A549 (cell line): ENCODE data around the gene JMJD6. TPM values are rescaled to one million over a fixed set of nuclear protein-coding genes. Genes with fewer than 3 reads are reported as not detected.
A peak's percentile ranks its signal among the peaks of the same experiment; 100 is the strongest.
"Not testable (repeated sequence)": the region's sequence is repeated elsewhere in the genome, so short reads cannot be mapped to it uniquely, and the experiment has no call there.

Experiments
- ATAC-seq, 2 experiments: fragments of 200-7000 bp in 1 of 2; fragments of >200 bp in 1 of 2; cut with Nextera tagmentation in 1 of 2; cut with Tn5 transposase in 1 of 2; 3 replicates each; pipeline versions ENCODE4 v1.8.0 to v1.9.1; 2018 to 2020; ENCODE audit warnings: mild to moderate bottlenecking in 1 of 2, moderate library complexity in 1 of 2
- CTCF ChIA-PET: fragments of 300-600 bp; sonication (Branson Sonifier 250); formaldehyde crosslinking; extraction: SDS; loops from one replicate; lab custom pipeline; 2021; ENCODE audit warnings: antibody characterized with exemption, inconsistent platforms; lab: Yijun Ruan, JAX
- POLR2A ChIA-PET: fragments of 350-600 bp; formaldehyde crosslinking; extraction: SDS; loops from one replicate; lab custom pipeline; 2021; ENCODE audit warnings: antibody characterized with exemption, inconsistent platforms; lab: Yijun Ruan, JAX
- DNase-seq, 2 experiments: peaks; one replicate each; pipeline versions ENCODE4 v3.0.0 to v3.0.0-alpha.2; 2011 to 2016; ENCODE audit warnings: low read depth in 1 of 2, low spot score in 1 of 2
- FAIRE-seq: peaks from 2 replicates; lab custom pipeline; 2011; peaks lifted over from hg19 to GRCh38; lab: Jason Lieb, UNC
- H3K27ac ChIP-seq, 2 experiments: fragments of >200 bp; sonication (Bioruptor Twin); formaldehyde crosslinking; 3 replicates each; pipeline ENCODE4 v1.5.1; 2016 to 2017
- H3K4me1 ChIP-seq: fragments of >200 bp; sonication (Bioruptor Twin); formaldehyde crosslinking; 3 replicates; pipeline ENCODE4 v1.6.1; 2016
- H3K4me2 ChIP-seq: fragments of >200 bp; sonication (Bioruptor Twin); formaldehyde crosslinking; 3 replicates; pipeline ENCODE4 v1.6.1; 2016
- H3K4me3 ChIP-seq: fragments of >200 bp; sonication (Bioruptor Twin); formaldehyde crosslinking; 3 replicates; pipeline ENCODE4 v1.5.1; 2016
- H3K9me3 ChIP-seq: fragments of >200 bp; sonication (Bioruptor Twin); formaldehyde crosslinking; 3 replicates; pipeline ENCODE4 v1.6.1; 2016
- BCL3 ChIP-seq: fragments of >200 bp; sonication (Bioruptor Twin); formaldehyde crosslinking; IDR thresholded peaks from 3 replicates; pipeline ENCODE4 v1.6.1; 2016
- BHLHE40 ChIP-seq: IDR thresholded peaks from 2 replicates; pipeline ENCODE4 v1.6.1; 2012; ENCODE audit warnings: low read depth, low read length, inconsistent platforms
- CBX2 ChIP-seq: fragments of 200-600 bp; sonication (generic); IDR thresholded peaks from 2 replicates; pipeline ENCODE4 v1.6.1; 2016; ENCODE audit warnings: low read depth, mild to moderate bottlenecking, borderline replicate concordance
- CBX8 ChIP-seq: fragments of 200-600 bp; sonication (generic); IDR thresholded peaks from 2 replicates; pipeline ENCODE4 v1.6.1; 2016
- CHD2 ChIP-seq: fragments of 150-350 bp; IDR thresholded peaks from 2 replicates; pipeline ENCODE4 v1.6.1; 2014; ENCODE audit warnings: low read length; ENCODE audit not compliant: partially characterized antibody
- CTCF ChIP-seq: fragments of >200 bp; sonication (Bioruptor Twin); formaldehyde crosslinking; IDR thresholded peaks from 3 replicates; pipeline ENCODE4 v1.5.1; 2016
- EHMT2 ChIP-seq: fragments of 200-600 bp; sonication (generic); IDR thresholded peaks from 2 replicates; pipeline ENCODE4 v1.6.1; 2016; ENCODE audit warnings: antibody characterized with exemption, low read depth, mild to moderate bottlenecking, moderate library complexity
- ESRRA ChIP-seq: fragments of 150-350 bp; IDR thresholded peaks from 2 replicates; pipeline ENCODE4 v1.6.1; 2014; ENCODE audit warnings: mild to moderate bottlenecking, low read length, borderline replicate concordance
- FOSB ChIP-seq: fragments of 250-450 bp; sonication (Bioruptor Pico); IDR thresholded peaks from 2 replicates; pipeline ENCODE4 v1.5.0; 2020; ENCODE audit warnings: mild to moderate bottlenecking, moderate library complexity
- FOSL2 ChIP-seq, 2 experiments: fragments of 450-650 bp in 1 of 2; fragments of >200 bp in 1 of 2; sonication (Bioruptor Twin) in 1 of 2; formaldehyde crosslinking; IDR thresholded peaks; 2 replicates each; pipeline versions ENCODE4 v1.5.0 to v1.6.1; 2016 to 2020; ENCODE audit warnings: mild to moderate bottlenecking in 1 of 2, moderate library complexity in 1 of 2
- HES2 ChIP-seq: fragments of >200 bp; sonication (Bioruptor Twin); formaldehyde crosslinking; IDR thresholded peaks from 2 replicates; pipeline ENCODE4 v1.6.1; 2016
- HOXA7 ChIP-seq: fragments of 250-450 bp; sonication (Bioruptor Pico); IDR thresholded peaks from 2 replicates; pipeline ENCODE4 v1.5.0; 2020; ENCODE audit warnings: mild to moderate bottlenecking, moderate library complexity
- JUN ChIP-seq, 2 experiments: fragments of >200 bp; sonication (Bioruptor Twin); formaldehyde crosslinking; IDR thresholded peaks; 2 replicates in 1 of 2; 3 replicates in 1 of 2; pipeline ENCODE4 v1.6.1; 2016 to 2017
- JUNB ChIP-seq: fragments of >200 bp; sonication (Bioruptor Twin); formaldehyde crosslinking; IDR thresholded peaks from 2 replicates; pipeline ENCODE4 v1.6.1; 2016
- MAFK ChIP-seq: fragments of 450-650 bp; IDR thresholded peaks from 2 replicates; pipeline ENCODE4 v1.6.1; 2014; ENCODE audit not compliant: partially characterized antibody
- MAZ ChIP-seq: fragments of 150-350 bp; IDR thresholded peaks from 2 replicates; pipeline ENCODE4 v1.6.1; 2014; ENCODE audit warnings: antibody characterized with exemption, low read depth, low read length, borderline replicate concordance
- PHF8 ChIP-seq: fragments of 200-600 bp; sonication (generic); IDR thresholded peaks from 2 replicates; pipeline ENCODE4 v1.6.1; 2016; ENCODE audit warnings: low read depth, mild to moderate bottlenecking, antibody characterized with exemption, moderate library complexity, borderline replicate concordance
- POLR2A ChIP-seq: IDR thresholded peaks from 2 replicates; pipeline ENCODE4 v1.6.1; 2012; ENCODE audit warnings: mild to moderate bottlenecking, low read length
- POLR2AphosphoS2 ChIP-seq: conservative IDR thresholded peaks from 2 replicates; pipeline ENCODE4 v1.6.1; 2012; ENCODE audit warnings: low read length, improper control_type of control experiment, inconsistent platforms
- RFX5 ChIP-seq: fragments of 450-650 bp; IDR thresholded peaks from 2 replicates; pipeline ENCODE4 v1.7.1; 2014; ENCODE audit warnings: antibody characterized with exemption, mild to moderate bottlenecking, moderate library complexity
- SMC3 ChIP-seq: fragments of >200 bp; sonication (Bioruptor Twin); formaldehyde crosslinking; IDR thresholded peaks from 3 replicates; pipeline ENCODE4 v1.6.1; 2018; ENCODE audit warnings: inconsistent platforms
- TFCP2L1 ChIP-seq: fragments of 250-450 bp; sonication (Bioruptor Pico); IDR thresholded peaks from 2 replicates; pipeline ENCODE4 v1.5.0; 2021; ENCODE audit warnings: mild to moderate bottlenecking
- USF2 ChIP-seq: fragments of 450-650 bp; IDR thresholded peaks from 2 replicates; pipeline ENCODE4 v1.6.1; 2014; ENCODE audit warnings: antibody characterized with exemption
- ZFP36 ChIP-seq: fragments of 450-650 bp; IDR thresholded peaks from 2 replicates; pipeline ENCODE4 v1.6.1; 2014; ENCODE audit warnings: borderline replicate concordance; ENCODE audit not compliant: partially characterized antibody
- ZSCAN20 ChIP-seq: fragments of 250-450 bp; sonication (Bioruptor Pico); IDR thresholded peaks from 2 replicates; pipeline ENCODE4 v1.8.0; 2022; ENCODE audit warnings: mild to moderate bottlenecking, moderate library complexity
- WGBS: methylation state at CpG from one replicate; pipeline ENCODE4 v1.1.6; 2017; ENCODE audit errors: missing lambda C conversion rate; 5-methylcytosine and 5-hydroxymethylcytosine counted together
- polyA plus RNA-seq, 4 experiments: library from polyadenylated mRNA; depleted of rRNA in 3 of 4; stranded (reverse); fragments of >200 nt; fragmentation: RNase III in 1 of 4; extraction: RNeasy Plus Mini Kit Qiagen cat#74134 plus additional on column Dnase treatment in 1 of 4; gene quantifications; 2 replicates in 3 of 4; 3 replicates in 1 of 4; pipeline ENCODE4 v1.2.3, GENCODE V29; 2011 to 2017

The JMJD6 gene
- polyA plus RNA-seq, 2 of the 4 experiments (the other 2 are of a cell fraction) = 17.5 to 53.3 TPM

GRCh38 chr17:76713765-76714164 is 12.6 kb downstream of the JMJD6 start:
- ChIA-PET POLR2A (interaction anchor here (1.5 kb wide), 1 partner anchor 156 kb away, joined by 4 read pairs; no protein-coding TSS in a partner anchor), CTCF (interaction anchor here (0.6 to 26.0 kb wide), 25 partner anchors 11 to 353 kb away, joined by 3 to 456 read pairs (median 7); partner anchors contain the start of genes JMJD6, METTL23 and ST6GALNAC2)
- Histone ChIP-seq H3K4me3 (no peak overlapping the region), H3K9me3 (no peaks in the 10 kb centered on the region), H3K4me1 (peaks cover 22% of the 10 kb centered on the region), H3K27ac (no peak overlapping the region), H3K4me2 (no peak overlapping the region)
- ATAC-seq = no peak
- DNase-seq = no peak
- no peak for FAIRE-seq
- TF ChIP-seq RFX5 (no peak), USF2 (no peak), JUNB (no peak), TFCP2L1 (no peak), CHD2 (no peak), CBX2 (no peak), MAZ (no peak), JUN (IDR thresholded peaks at IDR 0.05) (no peak), CTCF (no peak), BHLHE40 (no peak)
- WGBS = 94% methylated on average over 7 of the region's 7 CpGs

GRCh38 chr17:76712321-76712720 is 14.1 kb downstream of the JMJD6 start:
- CTCF ChIA-PET = interaction anchor here (0.6 to 26.0 kb wide), 12 partner anchors 9 to 354 kb away, joined by 3 to 456 read pairs (median 16); partner anchors contain the start of genes JMJD6, METTL23 and ST6GALNAC2

GRCh38 chr17:76710863-76711611 is 15.4 kb downstream of the JMJD6 start, which contains the start of gene MXRA7:
TSS of gene MXRA7 (minus strand) at chr17:76710965. CDS start at chr17:76710946, 19 bp downstream.
- Histone ChIP-seq H3K4me3 (peak within 1 kb of the TSS; percentile 60), H3K27ac (peak within 1 kb of the TSS; percentile 73 to 88), H3K9me3 (no peaks in the 10 kb centered on the region), H3K4me2 (peak within 1 kb of the TSS; percentile 98), H3K4me1 (peaks cover 22% of the 10 kb centered on the region)
- ChIA-PET POLR2A (interaction anchor here (0.9 to 2.8 kb wide), 2 partner anchors 15 to 40 kb away, joined by 3 to 12 read pairs; partner anchors contain the start of genes JMJD6 and METTL23), CTCF (interaction anchor here (0.9 to 26.0 kb wide), 9 partner anchors 8 to 355 kb away, joined by 3 to 456 read pairs (median 56); partner anchors contain the start of genes JMJD6 and METTL23)
- peak; percentile 76 to 82 for ATAC-seq
- FAIRE-seq = no peak
- DNase-seq = peak; percentile 49 to 78
- 23% methylated on average over 12 of the region's 56 CpGs for WGBS
- no peak for TF ChIP-seq SMC3
- no peak for TF ChIP-seq ZSCAN20
- no peak for TF ChIP-seq BCL3
- no peak for TF ChIP-seq ESRRA
- no peak for TF ChIP-seq FOSL2 (IDR thresholded peaks at IDR 0.05)
- peak; percentile 42; the same call in 1 of the 2 replicates for TF ChIP-seq FOSL2 (CRISPR knock-in tag; IDR thresholded peaks at IDR 0.05)
- TF ChIP-seq POLR2A = peak; percentile 39
- TF ChIP-seq CHD2 = no peak
- TF ChIP-seq ZFP36 = no peak
- TF ChIP-seq HOXA7 = no peak
- no peak for TF ChIP-seq PHF8
- no peak for TF ChIP-seq CBX8
- no peak for TF ChIP-seq CTCF
- TF ChIP-seq EHMT2 = no peak
- no peak for TF ChIP-seq TFCP2L1
- no peak for TF ChIP-seq FOSB (CRISPR knock-in tag)
- no peak for TF ChIP-seq HES2
- TF ChIP-seq JUN (IDR thresholded peaks at IDR 0.05) = peak in 1 of 2 experiments; percentile 40; a peak in 1 of 5 replicates
- no peak for TF ChIP-seq POLR2AphosphoS2
- no peak for TF ChIP-seq MAFK

More at GRCh38 chr17:76712321-76712720, 14.1 kb downstream of the JMJD6 start:
- H3K27ac ChIP-seq, ATAC-seq, H3K4me3 ChIP-seq, FAIRE-seq, H3K9me3 ChIP-seq, H3K4me2 ChIP-seq, DNase-seq: not testable (repeated sequence)
- 70% methylated on average over 7 of the region's 7 CpGs for WGBS
- peaks cover 22% of the 10 kb centered on the region for H3K4me1 ChIP-seq
- POLR2A ChIA-PET = interaction anchor here (1.3 to 2.8 kb wide), 2 partner anchors 14 to 213 kb away, joined by 3 to 12 read pairs; partner anchors contain the start of genes JMJD6 and METTL23
